Medulla oblongata (tissue), 1 donor: ENCODE results near the gene KRTAP4-6.
"Not testable (repeated sequence)": the region's sequence is repeated elsewhere in the genome, so short reads cannot be mapped to it uniquely, and the experiment has no call there.

ENCODE experiments used
- DNase-seq: peaks from one replicate; pipeline ENCODE4 v3.0.0-alpha.2; 2015; ENCODE audit errors: extremely low spot score

The KRTAP4-6 gene

DNA sequence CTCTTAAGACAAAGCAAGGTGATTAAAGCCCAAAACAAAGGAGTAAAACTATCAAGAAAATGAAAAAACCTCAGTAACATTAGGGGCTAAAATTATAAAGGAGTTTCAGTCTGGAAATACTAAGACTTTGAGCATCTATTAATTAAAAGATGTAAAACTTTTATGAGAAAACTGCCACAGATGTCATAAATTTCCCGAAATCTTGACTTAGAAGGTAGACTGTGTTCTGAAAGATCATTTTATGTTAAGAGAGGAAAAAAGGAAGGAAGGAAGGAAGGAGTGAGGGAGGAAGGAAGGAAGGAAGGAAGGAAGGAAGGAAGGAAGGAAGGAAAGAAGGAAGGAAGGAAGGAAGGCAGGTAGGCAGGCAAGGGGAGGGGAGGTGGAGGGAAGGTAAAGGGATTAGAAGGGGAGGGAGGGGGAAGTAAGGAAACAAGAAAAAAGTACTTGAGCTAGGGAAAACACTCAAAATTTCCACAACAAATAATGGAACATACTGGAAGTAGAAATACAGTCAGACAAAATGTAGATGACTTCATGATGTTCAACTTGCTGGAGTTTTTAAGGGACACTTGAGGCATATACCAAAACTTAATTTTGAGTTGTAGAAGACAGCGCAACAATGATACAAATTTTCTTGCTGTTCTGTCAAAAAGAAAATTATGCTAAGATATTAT is 7.3 kb upstream of the KRTAP4-6 start:
- no peak for DNase-seq

GRCh38 chr17:41145261-41145660 is 4.9 kb upstream of the KRTAP4-6 start:
- no peak for DNase-seq

- no peak for DNase-seq
These were observed 4.5 kb upstream of the KRTAP4-6 start for GRCh38 chr17:41144846-41145245.

- no peak for DNase-seq
These were observed 1.0 kb upstream of the KRTAP4-6 start for GRCh38 chr17:41141361-41141760.

DNA sequence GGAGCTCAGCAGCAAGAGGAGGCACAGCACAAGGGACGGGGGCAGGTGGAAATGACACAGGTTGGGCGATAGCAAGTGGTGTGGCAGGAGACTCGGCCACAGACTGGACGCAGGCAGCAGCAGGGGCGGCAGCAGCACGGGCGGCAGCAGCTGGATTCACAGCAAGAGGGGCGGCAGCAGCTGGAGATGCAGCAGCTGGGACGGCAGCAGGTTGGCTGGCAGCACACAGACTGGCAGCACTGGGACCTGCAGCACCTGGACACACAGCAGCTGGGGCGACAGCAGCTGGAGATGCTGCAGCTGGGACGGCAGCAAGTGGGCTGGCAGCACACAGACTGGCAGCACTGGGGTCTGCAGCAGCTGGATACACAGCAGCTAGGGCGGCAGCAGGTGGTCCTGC is 479 bp downstream of the KRTAP4-6 start:
- not testable (repeated sequence) for DNase-seq

DNA sequence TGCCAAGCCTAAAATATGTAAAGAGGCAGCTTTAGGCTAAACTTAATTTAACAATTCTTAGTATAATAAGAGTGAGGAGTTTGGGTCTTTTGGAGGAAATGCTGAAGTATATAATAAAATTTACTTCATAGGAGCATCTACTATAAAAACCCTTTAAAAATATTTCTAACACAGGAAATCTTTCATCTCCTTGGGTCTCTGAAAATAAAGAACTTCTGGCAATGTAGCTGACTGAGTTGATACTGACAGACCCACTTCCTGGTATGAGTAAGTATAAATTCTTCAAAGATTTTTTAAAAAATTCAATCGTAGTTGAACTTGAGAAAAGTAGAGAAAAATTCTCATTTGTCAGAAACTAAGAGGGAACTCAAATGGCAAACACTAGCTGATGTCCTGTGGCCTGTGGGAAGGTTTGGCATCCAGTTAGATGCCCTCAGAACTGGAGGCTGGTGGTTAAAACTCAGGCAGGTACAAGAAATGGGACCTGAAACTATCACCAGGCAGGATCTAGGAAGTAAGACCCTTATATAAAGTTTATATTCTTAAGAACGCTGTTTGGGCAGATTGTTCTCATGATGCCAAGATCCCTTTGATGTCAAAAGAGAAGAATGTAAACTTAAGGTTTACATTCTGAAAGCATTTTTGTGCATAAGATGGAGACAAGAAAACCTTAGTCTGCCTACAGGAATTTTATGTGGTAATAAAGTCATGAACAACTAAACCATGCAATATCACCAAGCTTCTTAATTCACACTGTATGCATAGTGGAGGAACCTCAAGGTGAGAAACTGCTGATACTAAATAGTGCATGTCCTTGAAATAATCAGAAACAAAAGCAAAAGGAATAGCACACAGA is 6.2 kb downstream of the KRTAP4-6 start:
- no peak for DNase-seq

DNA sequence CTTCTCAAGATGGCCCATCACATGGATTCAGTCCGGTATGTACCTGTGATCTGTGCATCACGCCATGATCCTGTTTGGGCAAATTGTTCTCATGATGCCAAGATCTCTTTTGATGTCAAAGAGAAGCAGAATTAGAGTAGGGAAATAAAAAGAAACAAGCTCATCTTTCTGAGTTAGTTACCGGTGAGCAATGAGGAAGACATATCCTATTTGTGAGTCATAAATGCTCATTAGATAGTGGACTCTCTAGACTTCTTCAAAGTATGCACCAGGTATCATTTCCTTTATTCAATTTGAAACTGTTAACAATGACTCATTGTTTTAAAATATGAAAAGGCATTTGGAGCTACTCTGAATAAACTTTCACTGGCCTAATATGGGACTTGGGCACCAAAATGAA is 8.4 kb downstream of the KRTAP4-6 start:
- no peak for DNase-seq

GRCh38 chr17:41127371-41127770 is 13.0 kb downstream of the KRTAP4-6 start:
- no peak for DNase-seq

GRCh38 chr17:41126412-41126811 is 13.9 kb downstream of the KRTAP4-6 start:
- no peak for DNase-seq

GRCh38 chr17:41125064-41125463 is 15.3 kb downstream of the KRTAP4-6 start:
- DNase-seq: no peak

DNA sequence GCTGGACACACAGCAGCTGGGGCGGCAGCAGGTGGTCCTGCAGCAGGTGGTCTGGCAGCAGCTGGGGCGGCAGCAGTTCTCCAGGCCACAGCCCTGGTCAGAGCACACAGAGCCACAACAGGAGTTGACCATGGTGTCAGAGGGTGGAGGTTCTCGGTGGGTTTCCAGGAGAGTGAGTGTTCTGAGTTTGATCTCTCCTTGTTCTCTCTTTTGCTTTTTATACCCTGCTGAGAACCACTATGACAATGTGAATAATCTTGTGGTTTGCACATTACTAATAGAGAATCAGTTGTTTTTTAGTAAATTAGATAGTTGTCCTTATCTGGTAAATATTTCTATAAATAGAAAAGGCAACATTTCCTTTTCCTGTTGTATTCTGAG is 16.4 kb downstream of the KRTAP4-6 start, which contains the start of gene KRTAP4-12:
Gene KRTAP4-12 (minus strand): TSS at position 192 of the 381 bp plus-strand sequence. CDS start 60 bp downstream, at position 132.
- not testable (repeated sequence) for DNase-seq

GRCh38 chr17:41123292-41123990 is 16.9 kb downstream of the KRTAP4-6 start:
- DNase-seq: not testable (repeated sequence)

DNA sequence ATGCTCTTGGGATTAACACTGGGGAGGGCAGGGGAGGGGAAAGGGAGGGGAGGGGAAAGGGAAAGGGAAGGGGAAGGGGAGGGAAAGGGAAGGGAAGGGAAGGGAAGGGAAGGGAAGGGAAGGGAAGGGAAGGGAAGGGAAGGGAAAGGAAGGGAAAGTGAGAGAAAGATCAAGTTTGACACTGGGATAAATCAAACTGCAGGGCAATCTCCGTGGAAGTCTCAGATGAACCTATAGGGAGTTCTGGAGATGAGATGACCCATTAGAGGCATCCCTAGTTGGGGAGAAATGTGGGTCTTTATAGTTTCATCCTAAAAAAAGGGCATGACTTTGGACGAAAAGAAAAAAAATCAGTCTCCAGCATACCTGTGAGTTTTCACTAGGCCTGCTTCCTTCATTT is 18.6 kb downstream of the KRTAP4-6 start:
- DNase-seq: no peak

GRCh38 chr17:41119696-41120690 is 20.4 kb downstream of the KRTAP4-6 start:
- DNase-seq: peak; percentile 23

DNA sequence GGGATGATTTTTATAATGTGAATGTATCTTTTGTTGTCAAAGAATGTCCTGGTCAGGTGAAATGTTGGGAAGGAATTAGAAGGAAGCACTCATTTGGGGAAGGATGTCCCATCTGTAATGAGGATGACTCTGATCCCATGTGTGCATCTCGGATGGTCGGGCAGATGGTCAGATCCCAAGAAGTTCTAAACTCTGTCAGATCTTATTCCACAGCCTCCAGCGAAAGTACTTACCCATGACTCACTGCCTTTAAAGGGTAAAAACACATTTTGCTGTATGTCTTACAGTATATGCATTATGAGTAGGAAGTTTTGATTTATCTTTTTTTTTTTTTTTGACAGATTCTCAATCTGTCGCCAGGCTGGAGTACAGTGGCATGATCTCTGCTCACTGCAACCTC is 21.6 kb downstream of the KRTAP4-6 start:
- DNase-seq: no peak

GRCh38 chr17:41117846-41118386 is 22.4 kb downstream of the KRTAP4-6 start, which contains the start of gene KRTAP4-11:
Gene KRTAP4-11, minus strand, starts transcription at chr17:41118373. Its CDS starts 58 bp downstream, at chr17:41118315.
- DNase-seq: not testable (repeated sequence)

DNA sequence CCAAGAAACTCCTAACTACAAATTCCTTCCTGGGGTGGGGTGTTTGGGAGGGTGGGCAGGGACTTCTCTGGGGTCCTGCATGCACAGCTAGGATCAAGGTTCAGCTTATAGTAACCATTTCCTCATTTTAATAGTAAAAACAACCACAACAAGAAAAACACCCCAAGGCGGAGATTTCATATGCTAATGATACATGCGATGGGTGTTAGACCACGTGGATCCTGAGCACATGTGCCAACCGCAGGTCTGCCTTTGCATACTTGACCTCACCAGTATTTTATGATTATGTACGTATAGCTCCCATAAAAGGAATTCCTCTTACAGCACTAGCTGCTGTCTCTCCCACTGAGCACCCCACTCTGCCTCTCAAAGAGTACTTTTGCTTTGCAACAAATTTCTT is 24.0 kb downstream of the KRTAP4-6 start:
- no peak for DNase-seq

DNA sequence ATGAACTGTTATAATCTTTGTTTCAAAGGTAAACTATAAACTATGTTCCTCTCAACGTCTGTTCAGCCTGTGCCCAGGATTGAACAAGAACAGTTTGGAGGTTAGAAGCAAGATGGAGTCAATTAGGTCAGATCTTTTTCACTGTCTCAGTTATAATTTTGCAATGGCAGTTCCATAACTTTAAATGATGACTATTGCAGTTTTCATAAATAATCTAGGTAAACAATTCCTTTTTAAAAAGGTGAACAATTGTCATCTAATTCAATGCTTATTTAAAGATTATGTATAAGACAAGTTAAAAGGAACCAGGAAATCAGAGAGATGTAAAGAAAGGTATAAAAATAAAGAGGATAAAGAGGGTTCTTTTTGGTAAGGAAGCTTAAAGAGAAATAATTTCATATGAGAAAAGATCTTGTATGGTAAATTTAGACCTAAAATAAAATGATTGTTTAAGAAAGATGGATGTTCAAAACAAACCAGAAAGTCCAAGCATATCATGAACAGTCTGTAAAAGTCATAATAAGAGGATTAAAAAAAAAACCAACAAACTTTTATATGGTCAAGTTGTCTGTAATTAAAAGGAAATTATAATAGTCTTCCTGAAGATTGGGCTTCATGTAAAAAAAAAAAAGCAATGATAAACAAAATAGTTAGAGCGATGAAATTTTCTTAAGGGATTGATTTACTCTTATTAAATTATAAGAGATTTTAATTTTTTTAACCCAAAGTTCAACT is 29.0 kb downstream of the KRTAP4-6 start:
- DNase-seq: no peak

DNA sequence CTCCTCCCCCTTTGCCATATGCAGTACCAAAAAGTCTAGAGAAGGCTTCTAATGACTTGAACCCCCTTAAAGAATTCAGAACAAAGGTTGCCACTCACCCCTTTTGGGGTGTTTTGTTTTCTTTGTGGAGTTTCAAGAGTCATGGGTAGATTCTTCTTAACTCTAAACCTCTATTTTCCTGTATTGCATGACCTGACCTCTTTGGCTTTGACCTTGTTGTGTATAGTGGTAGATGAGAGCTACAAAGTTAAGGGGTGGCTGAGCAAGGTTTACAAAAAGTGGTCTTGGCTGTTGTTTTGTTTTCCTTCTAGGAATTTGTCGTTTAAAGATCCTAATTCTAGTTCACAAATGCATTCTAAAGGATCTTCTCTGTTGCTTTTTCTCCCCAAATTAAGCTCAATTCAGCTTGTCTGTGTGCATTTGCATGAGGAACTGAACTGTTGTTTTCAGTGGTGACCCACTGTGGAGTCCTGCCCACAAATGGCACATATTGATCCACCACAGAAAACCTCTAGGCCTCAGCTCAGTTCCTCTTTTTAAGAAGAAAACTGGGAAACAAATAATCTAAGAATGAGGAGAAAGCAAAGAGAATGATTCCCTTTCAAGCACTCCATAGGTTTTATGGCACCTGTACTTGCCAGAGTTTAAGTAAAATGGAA is 31.5 kb downstream of the KRTAP4-6 start:
- DNase-seq: not testable (repeated sequence)
